CD4-positive, alpha-beta T cell treated with Interleukin-6 for 4 hours (primary cell): ENCODE measurements around the gene SELENOP.

ENCODE experiments used
- DNase-seq: peaks from one replicate; pipeline ENCODE4 v3.0.0-alpha.2; 2020; ENCODE audit warnings: mixed read lengths

SELENOP gene

GRCh38 chr5:42798284-42799240, 13.1 kb downstream of the SELENOP start:
- DNase-seq, result no peak

DNA sequence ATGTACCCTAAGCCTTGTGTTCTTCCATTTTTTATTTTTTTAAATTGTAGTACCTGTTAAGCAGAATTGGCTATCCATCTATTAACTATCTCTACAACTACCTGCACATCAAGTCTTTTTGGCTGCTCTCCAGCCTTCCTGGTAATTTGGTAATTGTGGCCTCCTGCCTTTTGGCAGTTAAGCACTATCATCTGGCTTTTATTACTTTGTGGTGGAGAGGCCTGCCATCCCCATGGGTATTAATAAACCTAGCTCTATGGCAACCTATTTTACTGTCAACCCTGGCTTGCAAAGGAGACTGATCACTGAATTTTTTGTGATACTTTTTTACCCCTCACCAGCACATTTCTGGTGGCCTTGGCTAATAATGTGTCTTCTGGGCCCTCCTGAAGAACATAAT, 20.5 kb downstream of the SELENOP start:
- DNase-seq, result no peak

DNA sequence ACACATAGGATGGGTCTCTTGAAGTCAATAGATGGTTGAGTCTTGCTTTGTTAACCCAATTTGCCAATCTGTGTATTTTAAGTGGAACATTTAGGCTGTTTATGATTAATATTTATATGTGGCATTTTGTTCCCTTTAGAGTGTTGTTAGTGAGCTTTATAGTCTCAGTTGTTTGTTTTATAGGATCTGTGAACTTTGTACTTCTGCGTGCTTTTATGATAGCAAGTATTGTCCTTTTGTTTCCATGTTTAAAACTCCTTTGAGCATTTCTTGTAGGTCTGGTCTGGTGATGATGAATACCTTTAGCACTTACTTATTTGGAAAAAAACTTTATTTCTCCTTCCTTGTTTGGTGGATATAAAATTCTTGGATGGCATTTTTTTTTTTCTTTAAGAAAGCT, 23.8 kb downstream of the SELENOP start:
- DNase-seq, result no peak

DNA sequence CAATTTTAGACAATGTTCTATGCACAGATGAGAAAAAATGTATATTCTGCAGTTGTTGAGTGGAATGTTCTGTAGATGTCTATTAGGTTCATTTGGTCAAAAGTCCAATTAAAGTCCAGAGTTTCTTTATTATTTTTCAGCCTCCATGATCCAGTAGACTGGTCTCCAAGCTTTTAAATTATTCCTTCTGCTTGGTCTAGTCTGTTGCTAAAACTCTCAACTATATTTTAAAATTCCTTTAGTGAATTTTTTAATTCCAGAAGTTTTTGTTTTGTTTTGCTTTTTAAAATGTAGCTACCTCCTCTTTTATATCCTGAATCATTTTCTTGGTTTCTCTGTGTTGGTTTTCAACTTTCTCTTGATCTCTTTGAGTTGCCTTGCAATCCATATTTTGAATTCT, 24.6 kb downstream of the SELENOP start:
- DNase-seq, result no peak

DNA sequence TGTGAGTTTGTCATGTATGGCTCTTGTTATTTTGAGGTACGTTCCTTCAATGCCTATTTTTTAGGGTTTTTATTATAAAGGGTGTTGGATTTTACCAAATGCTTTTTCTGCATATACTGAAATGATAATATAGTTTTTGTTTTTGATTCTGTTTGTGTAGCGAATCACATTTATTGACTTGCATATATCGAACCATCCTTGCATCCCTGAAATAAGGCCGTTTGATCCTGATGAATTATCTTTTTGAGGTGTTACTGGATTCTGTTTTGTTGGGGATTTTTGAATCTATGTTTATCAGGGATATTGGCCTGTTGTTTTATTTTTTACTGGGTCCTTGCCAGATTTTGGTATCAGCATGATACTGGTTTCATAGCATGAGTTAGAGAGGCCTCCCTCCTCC, 25.9 kb downstream of the SELENOP start:
- no peak for DNase-seq

DNA sequence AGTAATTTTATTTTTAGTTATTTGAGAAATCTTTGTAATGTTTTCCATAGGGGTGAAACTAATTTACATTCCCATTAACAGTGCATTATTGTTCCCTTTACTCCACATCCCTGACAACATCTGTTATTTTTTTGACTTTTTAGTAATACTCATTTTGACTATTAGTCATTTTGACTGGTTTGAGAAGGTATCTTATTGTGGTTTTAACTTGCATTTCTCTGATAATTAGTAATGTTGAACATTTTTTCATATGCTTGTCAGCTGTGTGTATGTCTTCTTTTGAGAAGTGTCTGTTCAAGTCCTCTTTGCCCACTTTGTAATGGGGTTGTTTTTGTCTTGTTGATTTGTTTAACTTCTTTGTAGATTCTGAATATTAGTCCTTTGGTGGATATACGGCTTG, 27.6 kb downstream of the SELENOP start:
- no peak for DNase-seq

DNA sequence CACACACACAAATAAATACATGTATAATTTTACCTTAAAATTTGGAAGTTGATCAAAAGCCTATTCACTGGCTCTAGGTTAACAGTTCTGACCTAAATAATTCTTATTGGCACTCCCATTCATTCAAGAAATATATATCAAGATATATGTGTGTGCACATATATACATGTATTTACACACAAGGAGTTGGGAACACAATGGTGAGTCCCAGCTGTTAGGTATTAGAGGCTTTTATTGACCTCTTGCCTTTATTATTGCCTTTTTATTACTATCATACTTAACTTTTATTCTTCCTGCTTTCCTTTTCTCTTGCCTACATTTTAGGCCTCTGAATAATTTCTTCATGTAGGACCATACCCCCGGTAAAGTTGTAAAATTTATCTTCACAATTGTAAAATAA, 30.1 kb downstream of the SELENOP start:
- no peak for DNase-seq

DNA sequence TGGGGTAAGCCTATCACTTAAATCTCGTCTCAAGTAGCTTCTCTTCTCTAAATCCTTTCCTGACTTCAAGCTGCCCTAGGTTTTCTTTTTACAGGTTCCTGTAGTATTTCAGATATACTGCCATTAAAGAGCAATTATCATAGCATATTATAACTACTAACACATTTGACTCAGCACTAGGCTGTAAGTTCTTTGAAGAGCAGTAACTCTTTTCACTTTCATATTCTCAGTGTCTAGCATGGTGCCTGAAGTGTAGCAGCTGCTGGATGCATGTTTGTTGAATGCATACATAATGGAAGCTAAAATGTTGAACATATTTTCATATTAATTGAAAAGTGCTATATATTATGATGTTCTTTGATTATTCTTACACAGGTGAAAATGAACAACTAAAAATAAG, 32.6 kb downstream of the SELENOP start:
- DNase-seq, result no peak

DNA sequence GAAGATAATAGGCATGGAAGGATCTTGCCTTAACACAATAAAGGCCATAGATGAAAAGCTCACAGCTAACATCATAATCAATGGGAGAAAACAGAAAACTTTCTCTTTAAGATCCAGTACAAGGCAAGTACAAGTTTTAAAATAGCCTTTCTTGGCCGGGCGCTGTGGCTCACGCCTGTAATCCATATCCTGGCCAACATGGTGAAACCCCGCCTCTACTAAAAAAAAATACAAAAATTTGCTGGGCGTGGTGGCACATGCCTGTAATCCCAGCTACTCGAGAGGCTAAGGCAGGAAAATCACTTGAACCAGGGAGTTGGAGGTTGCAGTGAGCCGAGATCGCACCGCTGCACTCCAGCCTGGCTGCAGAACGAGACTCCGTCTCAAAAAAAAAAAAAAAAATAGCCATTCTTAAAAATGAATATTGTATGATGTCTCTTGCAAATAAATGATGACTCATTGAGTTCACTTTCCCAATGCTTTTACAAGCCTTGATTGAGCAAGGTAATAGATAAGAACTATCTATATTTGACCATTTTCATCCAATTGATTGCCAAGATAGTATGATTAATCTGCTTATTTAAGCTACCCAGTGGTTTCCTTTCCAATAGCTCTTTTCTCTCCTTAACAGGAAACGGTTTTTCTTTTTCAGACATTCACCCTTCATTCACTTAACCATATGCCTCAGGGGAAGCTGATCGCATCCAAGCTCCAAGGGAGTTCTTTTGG, 39.3 kb downstream of the SELENOP start:
- no peak for DNase-seq

- no peak for DNase-seq
Observed at GRCh38 chr5:42770003-42770402, 41.7 kb downstream of the SELENOP start.

- DNase-seq, result no peak
Observed at GRCh38 chr5:42768106-42768504, 43.6 kb downstream of the SELENOP start.

DNA sequence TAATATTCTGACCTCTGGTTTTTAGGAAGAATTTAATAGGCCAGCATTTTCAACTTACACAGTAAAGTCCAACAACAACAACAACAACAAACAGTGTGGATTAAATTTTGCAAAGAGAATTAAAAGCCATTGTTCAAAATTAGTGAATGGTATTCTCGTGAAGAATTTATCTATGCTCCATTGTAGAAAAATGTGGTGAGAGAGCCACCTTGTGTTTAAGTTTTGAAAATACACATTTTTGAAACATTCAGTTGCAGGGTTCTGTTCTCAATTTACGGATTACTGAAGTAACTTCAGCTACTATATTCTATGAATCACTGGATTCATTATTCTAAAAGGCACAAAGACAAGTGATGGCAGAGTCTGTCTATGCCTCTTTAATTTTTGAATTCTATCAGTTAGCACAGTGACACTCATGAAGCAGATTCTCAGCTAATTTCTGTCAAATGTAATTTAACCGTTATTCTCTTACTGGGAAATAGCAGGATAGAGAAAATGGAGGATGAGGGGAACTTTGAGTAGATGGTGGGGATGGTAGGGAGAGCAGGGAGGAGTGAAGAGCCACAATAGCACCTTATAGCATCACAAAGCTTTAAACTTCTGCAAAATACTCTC, 44.1 kb downstream of the SELENOP start:
- DNase-seq, result no peak

GRCh38 chr5:42761791-42762190, 49.9 kb downstream of the SELENOP start:
- no peak for DNase-seq

DNA sequence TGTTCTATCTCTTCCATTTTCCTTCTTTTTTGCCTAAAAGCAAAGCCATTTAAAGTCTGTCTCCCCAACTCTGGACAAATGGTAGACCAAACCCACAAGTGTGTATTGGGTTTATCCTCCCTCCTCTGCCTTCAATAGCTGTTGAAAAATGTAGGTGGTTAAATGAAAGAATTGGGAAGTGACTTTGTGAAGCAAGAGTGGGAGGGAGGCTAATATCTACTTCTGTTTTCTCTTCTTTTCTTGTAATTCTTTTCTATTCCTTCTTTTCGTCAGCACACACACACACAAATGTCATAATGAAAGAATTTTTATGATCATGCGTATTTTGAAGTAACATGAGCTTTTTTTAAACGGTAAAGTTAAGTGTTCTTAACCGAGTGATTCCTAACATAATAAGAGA, 51.3 kb downstream of the SELENOP start:
- DNase-seq, result no peak

- DNase-seq, result no peak
Observed at GRCh38 chr5:42759456-42759855, 52.2 kb downstream of the SELENOP start.

- DNase-seq, result peak; percentile 53
Observed at GRCh38 chr5:42756606-42757601, 54.8 kb downstream of the SELENOP start, which contains the start of gene CCDC152. Gene CCDC152 (plus strand): TSS chr5:42756818. CDS start chr5:42759122, 2,304 bp downstream.

DNA sequence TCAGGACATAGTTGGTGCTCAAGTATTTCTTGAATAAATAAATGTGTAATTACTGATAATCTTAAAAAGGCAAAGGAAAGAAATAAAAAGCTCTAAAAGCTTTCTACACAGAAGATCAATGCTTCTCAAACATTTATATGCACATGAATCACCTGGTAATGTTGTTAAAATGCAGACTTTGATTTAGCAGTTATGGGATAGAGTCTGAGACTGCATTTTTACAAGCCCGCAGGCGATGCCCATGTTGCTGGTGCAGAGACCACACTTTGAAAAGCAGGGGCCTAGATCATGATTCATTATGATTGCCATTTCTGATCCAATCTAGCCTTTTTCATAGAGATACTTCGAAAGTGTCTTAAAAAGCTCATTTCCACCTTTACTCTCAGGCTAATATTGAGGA, 58.6 kb downstream of the SELENOP start:
- no peak for DNase-seq

- DNase-seq, result no peak
Observed at GRCh38 chr5:42751044-42751443, 60.6 kb downstream of the SELENOP start.

- DNase-seq, result no peak
Observed at GRCh38 chr5:42750507-42750906, 61.2 kb downstream of the SELENOP start.
